ENCODE measurements around the gene CDS1.
A peak's percentile ranks its signal among the peaks of the same experiment; 100 is the strongest.
"Not testable (repeated sequence)": the region's sequence is repeated elsewhere in the genome, so short reads cannot be mapped to it uniquely, and the experiment has no call there.

CDS1 gene

GRCh38 chr4:84582988-84583875 is at the start of gene CDS1:
Gene CDS1, plus strand, starts transcription at chr4:84583127. Its CDS starts 275 bp downstream, at chr4:84583402.
- DNase-seq (ENCODE audit: low read depth) = no peak

- DNase-seq (ENCODE audit: low read depth) = no peak
Measured at GRCh38 chr4:84535901-84536300, 47.0 kb upstream of the CDS1 start.

GRCh38 chr4:84545093-84545492 is 37.8 kb upstream of the CDS1 start:
- no peak for DNase-seq (ENCODE audit: low read depth)

GRCh38 chr4:84547211-84547610 is 35.7 kb upstream of the CDS1 start:
- DNase-seq (ENCODE audit: low read depth) = no peak

GRCh38 chr4:84549191-84549590 is 33.7 kb upstream of the CDS1 start:
- not testable (repeated sequence) for DNase-seq (ENCODE audit: low read depth)

- DNase-seq (ENCODE audit: low read depth) = no peak
Measured at GRCh38 chr4:84562156-84562555, 20.8 kb upstream of the CDS1 start.

- no peak for DNase-seq (ENCODE audit: low read depth)
Measured at GRCh38 chr4:84563002-84563401, 19.9 kb upstream of the CDS1 start.

- DNase-seq (ENCODE audit: low read depth) = no peak
Measured at GRCh38 chr4:84565951-84566350, 17.0 kb upstream of the CDS1 start.

- no peak for DNase-seq (ENCODE audit: low read depth)
Measured at GRCh38 chr4:84568496-84568895, 14.4 kb upstream of the CDS1 start.

GRCh38 chr4:84569009-84569408 is 13.9 kb upstream of the CDS1 start:
- DNase-seq (ENCODE audit: low read depth) = no peak

GRCh38 chr4:84573385-84574068 is 9.4 kb upstream of the CDS1 start:
- DNase-seq (ENCODE audit: low read depth) = no peak

- DNase-seq (ENCODE audit: low read depth) = no peak
Measured at GRCh38 chr4:84574069-84574720, 8.7 kb upstream of the CDS1 start.

- no peak for DNase-seq (ENCODE audit: low read depth)
Measured at GRCh38 chr4:84578540-84579402, 4.2 kb upstream of the CDS1 start.

GRCh38 chr4:84579403-84579776 is 3.5 kb upstream of the CDS1 start:
- DNase-seq (ENCODE audit: low read depth) = no peak

GRCh38 chr4:84582302-84582987 is 482 bp upstream of the CDS1 start:
- DNase-seq (ENCODE audit: low read depth) = peak; percentile 84

GRCh38 chr4:84583876-84584380 is 1.0 kb downstream of the CDS1 start:
- no peak for DNase-seq (ENCODE audit: low read depth)

GRCh38 chr4:84585251-84585650 is 2.3 kb downstream of the CDS1 start:
- no peak for DNase-seq (ENCODE audit: low read depth)

- no peak for DNase-seq (ENCODE audit: low read depth)
Measured at GRCh38 chr4:84594724-84595123, 11.8 kb downstream of the CDS1 start.

- no peak for DNase-seq (ENCODE audit: low read depth)
Measured at GRCh38 chr4:84596826-84597225, 13.9 kb downstream of the CDS1 start.

- DNase-seq (ENCODE audit: low read depth) = no peak
Measured at GRCh38 chr4:84597450-84597849, 14.5 kb downstream of the CDS1 start.

- DNase-seq (ENCODE audit: low read depth) = no peak
Measured at GRCh38 chr4:84606645-84607044, 23.7 kb downstream of the CDS1 start.
